Spleen (tissue), 13 donors: Measurements from ENCODE around the gene ZNF3. TPM values are rescaled to one million over a fixed set of nuclear protein-coding genes. Genes with fewer than 3 reads are reported as not detected.
"Not testable (repeated sequence)": the region's sequence is repeated elsewhere in the genome, so short reads cannot be mapped to it uniquely, and the experiment has no call there.

Experiments used
- DNase-seq: peaks from one replicate; pipeline ENCODE4 v3.0.0-alpha.2; 2020
- H3K27ac ChIP-seq, 8 donors: fragments of 200-600 bp; sonication (generic) in 7 of 8; 1 replicate in 4 of 8; 2 replicates in 4 of 8; pipeline versions ENCODE4 v1.5.0 to v1.8.0; 2016 to 2021; ENCODE audit warnings: inconsistent platforms in 4 of 8, mild to moderate bottlenecking in 4 of 8, moderate library complexity in 1 of 8
- H3K27me3 ChIP-seq, 7 donors: fragments of 200-600 bp; sonication (generic) in 6 of 7; replicated peaks in 1 of 7; 1 replicate in 4 of 7; 2 replicates in 3 of 7; pipeline versions ENCODE4 v1.5.0 to v1.8.0; 2016 to 2021; ENCODE audit warnings: inconsistent platforms in 3 of 7, mild to moderate bottlenecking in 1 of 7
- H3K36me3 ChIP-seq, 6 donors: fragments of 200-600 bp; sonication (generic) in 5 of 6; 1 replicate in 4 of 6; 2 replicates in 2 of 6; pipeline versions ENCODE4 v1.5.0 to v1.8.0; 2016 to 2021; ENCODE audit warnings: inconsistent platforms in 2 of 6
- H3K4me1 ChIP-seq, 6 donors: fragments of 200-600 bp; sonication (generic) in 5 of 6; 1 replicate in 3 of 6; 2 replicates in 3 of 6; pipeline versions ENCODE4 v1.5.0 to v1.8.0; 2016 to 2021; ENCODE audit warnings: inconsistent platforms in 3 of 6
- H3K4me3 ChIP-seq, 8 donors: fragments of 200-600 bp; sonication (generic) in 7 of 8; 1 replicate in 4 of 8; 2 replicates in 4 of 8; pipeline versions ENCODE4 v1.5.0 to v1.8.0; 2016 to 2021; ENCODE audit warnings: inconsistent platforms in 4 of 8, mild to moderate bottlenecking in 4 of 8, moderate library complexity in 2 of 8
- H3K9me3 ChIP-seq, 8 donors: fragments of 200-600 bp; sonication (generic) in 7 of 8; 1 replicate in 4 of 8; 2 replicates in 4 of 8; pipeline versions ENCODE4 v1.5.0 to v1.8.0; 2016 to 2021; ENCODE audit warnings: inconsistent platforms in 4 of 8
- POLR2A ChIP-seq, 3 donors: fragments of 450-650 bp; IDR thresholded peaks; one replicate each; pipeline ENCODE4 v1.5.1; 2017; ENCODE audit warnings: antibody characterized with exemption in 3 of 3, mild to moderate bottlenecking in 1 of 3
- POLR2AphosphoS5 ChIP-seq, 3 donors: sonication (generic); formaldehyde crosslinking; IDR thresholded peaks; one replicate each; pipeline ENCODE4 v1.5.1; 2017; ENCODE audit warnings: antibody characterized with exemption in 3 of 3
- WGBS, 5 donors: extraction: QIAGEN DNeasy Blood & Tissue Kit in 3 of 5; methylation state at CpG; one replicate each; pipeline versions ENCODE4 v1.1.5 to v1.1.7; 2013 to 2018; 5-methylcytosine and 5-hydroxymethylcytosine counted together
- intact Hi-C: fragments of 100-400 bp; cut with DNase I; formaldehyde crosslinking; loops from one replicate; pipeline ENCODE4 v1.15.0; 2023; ENCODE audit warnings: low total_unique reads
- long read RNA-seq, 2 donors: transcript quantifications; one replicate each; lab custom pipeline, GENCODE V29; 2026
- polyA plus RNA-seq, 3 donors: library from polyadenylated mRNA; stranded (reverse); fragments of 200-250 nt; gene quantifications; one replicate each; pipeline ENCODE4 v1.2.1, GENCODE V29; 2013
- total RNA-seq, 7 donors: library from RNA; depleted of rRNA in 3 of 7; stranded (reverse); fragments of >200 nt in 3 of 7; fragmentation: NEBNext Ultra II Directional in 4 of 7; extraction: Animal tissue kit (Norgen Biotek cat#: 25700) in 4 of 7; gene quantifications; one replicate each; pipeline versions ENCODE4 v1.1.0 to v1.2.1, GENCODE V29; 2016 to 2021
- TF ChIP-seq, protein P1 (sequence below), 11 experiments: fragments of 200-600 bp in 7 of 11; fragments of 450-650 bp in 4 of 11; sonication (generic) in 4 of 11; IDR thresholded peaks in 8 of 11; conservative IDR thresholded peaks in 3 of 11; 1 replicate in 7 of 11; 2 replicates in 4 of 11; pipeline versions ENCODE4 v1.4.0 to v1.8.0; 2016 to 2021; ENCODE audit warnings: antibody characterized with exemption in 11 of 11, inconsistent platforms in 4 of 11, mild to moderate bottlenecking in 1 of 11
- donor health status: healthy with polysubstance abuse.
- donor health status: DM: no; HTN: no; CAD: no; lungs with moderate emphysema.
- donor health status: DM: no; HTN: no; CAD: no.
- donor health status: Bipolar disorder and iron deficiency.
- donor health status: healthy.
- donor health status: DM: no; HTN: no; CAD: no.
- donor health status: DM: yes; HTN: yes; CAD: no.

Gene ZNF3
- total RNA-seq (10 to 100 TPM; 25.7 to 34.0 (median 29.3) TPM), polyA plus RNA-seq (10 to 100 TPM; 11.0 to 17.3 (median 14.8) TPM)
- long read RNA-seq, donor 1, partial matches to known transcripts: 0 of 4 reads
- long read RNA-seq, donor 1, other reads (novel, unspliced or antisense): 0 of 4 reads
- long read RNA-seq, donor 2, partial matches to known transcripts: 0 of 7 reads
- long read RNA-seq, donor 2, other reads (novel, unspliced or antisense): 0 of 7 reads

DNA sequence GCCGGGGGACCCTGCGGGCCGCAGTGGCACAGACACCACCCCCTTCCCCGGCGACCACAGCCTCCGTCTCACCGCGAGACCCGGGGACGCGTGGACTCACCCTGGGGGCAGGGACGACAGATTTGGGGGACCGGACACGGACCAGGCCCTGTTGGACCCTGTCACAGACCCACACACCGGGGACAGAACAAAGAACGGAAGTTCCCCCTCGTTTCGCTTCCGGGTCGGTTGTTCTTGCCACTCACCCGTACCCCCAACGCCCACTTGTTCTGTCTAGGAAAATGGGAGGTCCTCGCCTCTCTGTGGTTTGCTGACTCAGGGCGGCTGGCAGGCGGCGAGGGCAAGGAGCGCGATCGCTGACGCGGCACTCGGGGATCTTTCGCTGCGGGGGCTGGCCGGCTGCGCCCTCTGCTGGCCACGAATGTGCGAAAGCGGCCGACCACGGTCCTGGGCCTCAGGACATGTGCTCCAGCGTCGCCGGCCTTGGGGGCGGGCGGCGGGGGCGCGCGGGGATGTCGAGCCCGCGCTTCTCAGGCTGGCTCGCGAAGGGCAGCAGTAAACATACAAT is at the start of gene ZNF3:
Gene ZNF3, minus strand, starts transcription at position 189 of the 568 bp plus-strand sequence. CDS start 4,366 bp downstream, outside the sequence.
- peak; percentile 99 for DNase-seq
- 0 to 1% (median 1%) methylated on average over 30 to 55 of the region's 55 CpGs for WGBS, 5 donors
- intact Hi-C loops: loop anchor here (5.0 kb wide), 1 partner anchor 46 kb away; the partner anchor contains the start of gene MBLAC1
- no peaks in the 10 kb centered on the region for H3K9me3 ChIP-seq
- H3K4me3 ChIP-seq: peak within 1 kb of the TSS; percentile 91 to 100 (median 97)
- H3K27me3 ChIP-seq: no peaks in the 10 kb centered on the region
- peaks cover 21 to 53% (median 36%) of the 10 kb centered on the region in 6 donors for H3K4me1 ChIP-seq
- peak within 1 kb of the TSS; percentile 75 to 92 (median 88) for H3K27ac ChIP-seq
- TF ChIP-seq, protein P1, sequence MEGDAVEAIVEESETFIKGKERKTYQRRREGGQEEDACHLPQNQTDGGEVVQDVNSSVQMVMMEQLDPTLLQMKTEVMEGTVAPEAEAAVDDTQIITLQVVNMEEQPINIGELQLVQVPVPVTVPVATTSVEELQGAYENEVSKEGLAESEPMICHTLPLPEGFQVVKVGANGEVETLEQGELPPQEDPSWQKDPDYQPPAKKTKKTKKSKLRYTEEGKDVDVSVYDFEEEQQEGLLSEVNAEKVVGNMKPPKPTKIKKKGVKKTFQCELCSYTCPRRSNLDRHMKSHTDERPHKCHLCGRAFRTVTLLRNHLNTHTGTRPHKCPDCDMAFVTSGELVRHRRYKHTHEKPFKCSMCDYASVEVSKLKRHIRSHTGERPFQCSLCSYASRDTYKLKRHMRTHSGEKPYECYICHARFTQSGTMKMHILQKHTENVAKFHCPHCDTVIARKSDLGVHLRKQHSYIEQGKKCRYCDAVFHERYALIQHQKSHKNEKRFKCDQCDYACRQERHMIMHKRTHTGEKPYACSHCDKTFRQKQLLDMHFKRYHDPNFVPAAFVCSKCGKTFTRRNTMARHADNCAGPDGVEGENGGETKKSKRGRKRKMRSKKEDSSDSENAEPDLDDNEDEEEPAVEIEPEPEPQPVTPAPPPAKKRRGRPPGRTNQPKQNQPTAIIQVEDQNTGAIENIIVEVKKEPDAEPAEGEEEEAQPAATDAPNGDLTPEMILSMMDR (IDR thresholded peaks at IDR 0.05 in 8 of 11, conservative IDR thresholded peaks at IDR 0.05 in 3 of 11): peak; percentile 94 to 99 (median 96)
- TF ChIP-seq POLR2AphosphoS5 (IDR thresholded peaks at IDR 0.05) (peak; percentile 94 to 98 (median 95)), POLR2A (IDR thresholded peaks at IDR 0.05) (peak in 1 of 3 donors; percentile 60)
- peaks cover 0 to 37% (median 22%) of the 10 kb centered on the region in 6 donors for H3K36me3 ChIP-seq

DNA sequence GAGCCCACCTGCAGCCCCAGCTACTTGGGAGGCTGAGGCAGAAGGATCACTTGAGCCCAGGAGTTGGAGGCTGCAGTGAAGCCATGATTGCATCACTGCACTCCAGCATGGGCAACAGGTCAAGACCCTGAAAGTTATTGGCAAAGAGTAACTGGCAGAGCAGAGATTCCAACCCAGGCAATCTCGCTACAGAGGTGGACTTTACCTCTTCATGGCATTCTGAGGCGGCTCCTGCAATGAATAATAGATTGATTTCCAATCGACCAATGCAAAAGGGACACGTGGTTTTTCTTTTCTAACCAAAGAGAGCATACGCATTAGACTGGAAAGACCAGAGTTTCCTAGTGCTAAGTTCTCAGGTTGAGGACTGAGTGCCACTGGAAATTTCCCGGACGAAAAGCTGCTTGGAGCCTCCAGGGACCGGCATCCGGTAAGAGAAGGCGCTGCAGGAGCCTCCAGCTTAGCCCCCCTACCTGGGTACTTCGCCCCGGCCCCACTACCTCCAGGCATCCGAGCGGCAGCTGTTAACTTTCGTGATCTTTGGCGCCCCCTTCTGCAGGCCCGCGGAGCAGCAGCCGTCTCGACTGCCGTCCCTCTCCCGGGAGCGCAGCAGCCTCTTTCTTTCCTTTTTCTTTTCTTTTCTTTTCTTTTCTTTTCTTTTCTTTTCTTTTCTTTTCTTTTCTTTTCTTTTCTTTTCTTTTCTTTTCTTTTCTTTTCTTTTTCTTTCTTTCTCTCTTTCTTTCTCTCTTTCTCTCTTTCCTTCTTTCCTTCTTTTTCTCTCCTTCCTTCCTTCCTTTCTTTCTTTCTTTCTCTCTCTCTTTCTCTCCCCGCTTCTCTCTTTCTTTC is 49.3 kb upstream of the ZNF3 start:
- DNase-seq: peak; percentile 94
- no peaks in the 10 kb centered on the region for H3K36me3 ChIP-seq
- TF ChIP-seq POLR2A (IDR thresholded peaks at IDR 0.05): no peak
- TF ChIP-seq, protein P1 (IDR thresholded peaks at IDR 0.05 in 8 of 11, conservative IDR thresholded peaks at IDR 0.05 in 3 of 11): peak; percentile 75 to 97 (median 90)
- TF ChIP-seq POLR2AphosphoS5 (IDR thresholded peaks at IDR 0.05): peak; percentile 34 to 69 (median 56)
- H3K4me3 ChIP-seq: peak overlapping the region in 1 of 8 donors; percentile 31
- no peaks in the 10 kb centered on the region for H3K9me3 ChIP-seq
- H3K27ac ChIP-seq: no peak overlapping the region
- no peaks in the 10 kb centered on the region for H3K27me3 ChIP-seq
- H3K4me1 ChIP-seq: peaks cover 17 to 47% (median 30%) of the 10 kb centered on the region in 6 donors
- 12 to 16% (median 14%) methylated on average over 24 of the region's 24 CpGs for WGBS, 5 donors
- intact Hi-C loops: loop anchor here (10.0 kb wide), 2 partner anchors 94 to 214 kb away; no protein-coding TSS in a partner anchor

GRCh38 chr7:100130220-100130607 is 48.7 kb upstream of the ZNF3 start:
- H3K27me3 ChIP-seq, H3K4me3 ChIP-seq, H3K9me3 ChIP-seq, DNase-seq, H3K27ac ChIP-seq, H3K36me3 ChIP-seq: not testable (repeated sequence)
- WGBS, 5 donors: 88 to 100% (median 97%) methylated on average over 1 of the region's 1 CpG
- intact Hi-C loops: loop anchor here (10.0 kb wide), 2 partner anchors 95 to 215 kb away; no protein-coding TSS in a partner anchor
- H3K4me1 ChIP-seq: peaks cover 22 to 54% (median 36%) of the 10 kb centered on the region in 6 donors

GRCh38 chr7:100128637-100128963 is 47.1 kb upstream of the ZNF3 start:
- H3K27me3 ChIP-seq: no peaks in the 10 kb centered on the region
- 46 to 70% (median 67%) methylated on average over 1 of the region's 1 CpG for WGBS, 5 donors
- no peaks in the 10 kb centered on the region for H3K9me3 ChIP-seq
- peak overlapping the region in 2 of 8 donors; percentile 91 to 99 for H3K27ac ChIP-seq
- intact Hi-C loops: loop anchor here (5.0 kb wide), 1 partner anchor 46 kb away; the partner anchor contains the start of gene ZNF3
- peaks cover 0 to 14% (median 0%) of the 10 kb centered on the region in 6 donors for H3K36me3 ChIP-seq
- DNase-seq: no peak
- TF ChIP-seq POLR2A (IDR thresholded peaks at IDR 0.05) (no peak), POLR2AphosphoS5 (IDR thresholded peaks at IDR 0.05) (no peak)
- TF ChIP-seq, protein P1 (IDR thresholded peaks at IDR 0.05 in 8 of 11, conservative IDR thresholded peaks at IDR 0.05 in 3 of 11): no peak
- peaks cover 25 to 70% (median 47%) of the 10 kb centered on the region in 6 donors for H3K4me1 ChIP-seq
- H3K4me3 ChIP-seq: peak overlapping the region in 1 of 8 donors; percentile 88
